K562 treated with DMSO at 1 percent for 12 hours (cell line): Measurements from ENCODE around the gene GPR137. TPM values are rescaled to one million over a fixed set of nuclear protein-coding genes. Genes with fewer than 3 reads are reported as not detected.

Experiments used
- total RNA-seq: library from RNA; unstranded; fragments of 300-600 nt; gene quantifications from 2 replicates; pipeline ENCODE4 v1.2.3, GENCODE V29; 2022; ENCODE audit not compliant: insufficient read depth

GPR137 gene, protein sequence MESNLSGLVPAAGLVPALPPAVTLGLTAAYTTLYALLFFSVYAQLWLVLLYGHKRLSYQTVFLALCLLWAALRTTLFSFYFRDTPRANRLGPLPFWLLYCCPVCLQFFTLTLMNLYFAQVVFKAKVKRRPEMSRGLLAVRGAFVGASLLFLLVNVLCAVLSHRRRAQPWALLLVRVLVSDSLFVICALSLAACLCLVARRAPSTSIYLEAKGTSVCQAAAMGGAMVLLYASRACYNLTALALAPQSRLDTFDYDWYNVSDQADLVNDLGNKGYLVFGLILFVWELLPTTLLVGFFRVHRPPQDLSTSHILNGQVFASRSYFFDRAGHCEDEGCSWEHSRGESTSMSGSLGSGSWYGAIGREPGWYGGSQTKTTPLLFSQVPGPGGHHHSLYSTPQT
- total RNA-seq, result 49.0 and 56.6 TPM in 2 replicates

GRCh38 chr11:64284962-64285884 is at the start of gene GPR137:
Gene GPR137 (plus strand): TSS chr11:64285848. CDS start chr11:64286525, 677 bp downstream.

GRCh38 chr11:64240435-64241240 is 45.0 kb upstream of the GPR137 start, which contains the start of gene FKBP2:
Gene FKBP2 (plus strand): TSS chr11:64241095. CDS start chr11:64242388, 1,293 bp downstream.

DNA sequence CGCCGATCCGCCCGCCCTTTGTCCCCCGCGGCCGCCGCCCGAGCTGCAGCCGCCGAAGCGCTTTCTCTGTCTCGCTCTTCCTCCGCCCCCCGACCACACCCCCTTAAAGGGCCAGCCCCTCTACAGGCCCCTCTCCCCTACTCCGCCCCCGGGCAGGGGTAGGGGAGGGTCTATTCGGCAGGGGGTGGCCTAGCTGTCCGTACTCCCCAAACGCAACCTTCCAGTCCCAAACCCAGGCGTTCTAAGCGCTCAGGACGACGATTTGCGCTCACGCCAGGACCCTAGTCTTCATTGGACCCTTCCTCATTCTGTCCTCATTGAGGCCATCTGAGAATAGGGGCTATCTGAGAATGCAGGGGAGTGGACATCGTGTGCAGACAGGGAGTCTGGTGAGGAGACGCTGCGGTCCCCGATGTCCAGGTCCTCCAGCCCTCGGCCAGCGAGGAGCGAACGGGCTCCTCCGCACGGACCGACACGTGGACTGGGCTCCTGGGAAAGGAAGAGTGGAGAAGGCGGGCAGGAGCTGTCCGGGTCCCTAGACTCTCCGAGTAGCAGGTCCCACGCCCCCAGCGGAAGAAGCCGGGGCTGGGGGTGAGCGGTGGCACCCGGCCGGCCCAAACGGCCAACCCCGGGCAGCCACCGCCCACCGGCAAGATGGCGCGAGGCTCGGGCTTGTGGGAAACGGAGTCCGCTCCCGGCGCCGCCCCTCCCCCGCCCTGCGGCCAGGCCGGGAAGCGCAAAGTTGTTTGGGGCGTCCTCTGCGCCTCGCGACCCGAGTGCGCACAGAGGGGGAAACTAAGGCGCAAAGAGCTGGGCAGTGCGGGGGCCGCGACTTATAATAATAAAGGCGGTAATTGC is 38.5 kb upstream of the GPR137 start, which contains the start of gene PPP1R14B:
TSS of gene PPP1R14B (minus strand) at position 73 of the 858 bp plus-strand sequence. CDS start 270 bp downstream, outside the sequence.

GRCh38 chr11:64251016-64251752 is 34.5 kb upstream of the GPR137 start, which contains the start of gene PLCB3:
Gene PLCB3 (plus strand): TSS chr11:64251530. CDS start chr11:64251650, 120 bp downstream.

GRCh38 chr11:64284048-64284961 is 1.3 kb upstream of the GPR137 start, which contains the start of gene BAD:
Gene BAD (minus strand): TSS chr11:64284665. CDS start chr11:64284368, 297 bp downstream.

DNA sequence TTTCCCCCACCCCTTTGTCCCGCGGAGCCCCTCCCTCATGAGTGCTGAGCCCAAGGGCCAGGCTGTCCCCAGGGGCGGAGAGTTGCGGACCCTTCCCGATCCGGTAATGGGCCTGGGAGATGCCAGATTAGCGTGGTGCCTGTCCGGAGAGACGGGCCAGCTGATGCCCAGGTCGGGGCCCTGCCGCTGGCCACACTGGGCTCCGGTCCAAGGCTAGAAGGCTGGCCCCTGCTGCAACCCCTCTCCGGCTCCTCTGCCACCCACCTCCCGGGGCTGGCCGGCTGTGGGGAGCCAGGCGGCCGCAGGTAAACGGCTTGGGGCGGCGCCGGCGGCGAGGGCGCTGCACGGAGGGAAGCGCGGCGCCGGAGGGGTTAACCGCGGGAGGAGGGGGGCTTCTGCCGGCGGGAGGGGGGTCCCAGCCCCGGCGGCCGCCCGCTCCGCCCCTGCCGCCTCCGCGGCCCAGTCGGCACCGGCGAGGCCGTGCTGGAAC is 5.7 kb downstream of the GPR137 start, which contains the start of gene KCNK4:
TSS of gene KCNK4 (plus strand) at position 41 of the 490 bp plus-strand sequence. CDS start 1,717 bp downstream, outside the sequence.

GRCh38 chr11:64299847-64300648 is 14.4 kb downstream of the GPR137 start, which contains the start of gene CATSPERZ:
Gene CATSPERZ (plus strand): TSS chr11:64300358. CDS start chr11:64300411, 53 bp downstream.

DNA sequence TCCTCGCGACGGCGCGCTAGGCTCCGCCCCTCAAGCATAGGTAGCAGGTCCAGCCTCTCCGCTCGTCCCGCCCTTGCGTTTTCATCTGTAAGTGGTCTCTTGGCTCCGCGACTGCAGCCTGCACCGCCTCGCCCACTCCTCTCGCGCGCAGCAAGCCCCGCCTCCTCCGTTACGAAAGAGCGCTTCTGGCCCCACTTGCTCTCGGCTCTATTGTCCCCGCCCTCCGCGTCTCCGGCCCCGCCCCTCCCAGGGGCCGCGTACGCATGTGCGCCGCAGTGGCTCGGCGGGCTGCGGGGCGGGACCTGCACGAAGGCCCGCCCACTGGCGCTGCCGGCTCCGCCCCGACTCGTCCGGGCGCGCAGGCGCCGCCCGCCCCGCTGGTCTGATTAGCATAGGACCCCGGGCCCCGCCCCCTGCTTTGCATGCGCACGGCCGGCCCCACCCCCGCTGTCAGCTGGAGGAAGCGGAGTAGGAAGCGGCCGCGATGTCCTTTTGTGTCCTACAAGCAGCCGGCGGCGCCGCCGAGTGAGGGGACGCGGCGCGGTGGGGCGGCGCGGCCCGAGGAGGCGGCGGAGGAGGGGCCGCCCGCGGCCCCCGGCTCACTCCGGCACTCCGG is 19.5 kb downstream of the GPR137 start, which contains the start of gene ESRRA:
TSS of gene ESRRA (plus strand) at position 450 of the 616 bp plus-strand sequence. CDS start 1,656 bp downstream, outside the sequence.

DNA sequence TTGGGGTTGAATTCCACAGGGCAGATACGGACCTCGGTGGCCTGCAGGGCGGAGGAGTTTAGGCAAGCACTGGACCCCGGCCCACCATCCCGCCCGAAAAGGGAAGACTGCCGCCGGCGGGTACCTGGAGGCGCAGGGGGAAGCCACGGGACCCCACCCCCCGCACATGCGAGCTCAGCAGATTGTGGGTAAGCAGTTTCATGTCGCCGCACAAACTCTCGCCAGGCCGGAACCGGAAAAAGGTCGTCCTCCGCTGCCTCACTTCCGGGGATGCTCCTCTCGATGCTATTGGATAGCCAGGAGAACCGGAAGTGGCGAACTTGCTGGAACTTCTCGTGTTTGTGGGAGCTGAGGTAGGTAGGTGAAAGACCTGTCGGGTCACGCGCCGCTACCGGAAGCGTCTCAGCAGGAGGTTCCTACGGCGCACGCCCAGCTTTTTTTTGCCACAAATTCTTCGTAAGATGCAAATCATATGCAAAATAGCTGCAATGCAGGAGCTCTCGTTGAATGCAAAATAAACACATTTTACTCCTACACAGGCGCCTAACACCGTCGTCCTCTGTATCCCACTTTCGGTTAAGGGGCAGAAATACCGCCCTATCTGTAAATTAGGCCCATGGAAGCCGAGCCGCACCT is 31.8 kb downstream of the GPR137 start, which contains the start of gene TRMT112:
TSS of gene TRMT112 (minus strand) at position 235 of the 636 bp plus-strand sequence. CDS start at position 202, 33 bp downstream.

DNA sequence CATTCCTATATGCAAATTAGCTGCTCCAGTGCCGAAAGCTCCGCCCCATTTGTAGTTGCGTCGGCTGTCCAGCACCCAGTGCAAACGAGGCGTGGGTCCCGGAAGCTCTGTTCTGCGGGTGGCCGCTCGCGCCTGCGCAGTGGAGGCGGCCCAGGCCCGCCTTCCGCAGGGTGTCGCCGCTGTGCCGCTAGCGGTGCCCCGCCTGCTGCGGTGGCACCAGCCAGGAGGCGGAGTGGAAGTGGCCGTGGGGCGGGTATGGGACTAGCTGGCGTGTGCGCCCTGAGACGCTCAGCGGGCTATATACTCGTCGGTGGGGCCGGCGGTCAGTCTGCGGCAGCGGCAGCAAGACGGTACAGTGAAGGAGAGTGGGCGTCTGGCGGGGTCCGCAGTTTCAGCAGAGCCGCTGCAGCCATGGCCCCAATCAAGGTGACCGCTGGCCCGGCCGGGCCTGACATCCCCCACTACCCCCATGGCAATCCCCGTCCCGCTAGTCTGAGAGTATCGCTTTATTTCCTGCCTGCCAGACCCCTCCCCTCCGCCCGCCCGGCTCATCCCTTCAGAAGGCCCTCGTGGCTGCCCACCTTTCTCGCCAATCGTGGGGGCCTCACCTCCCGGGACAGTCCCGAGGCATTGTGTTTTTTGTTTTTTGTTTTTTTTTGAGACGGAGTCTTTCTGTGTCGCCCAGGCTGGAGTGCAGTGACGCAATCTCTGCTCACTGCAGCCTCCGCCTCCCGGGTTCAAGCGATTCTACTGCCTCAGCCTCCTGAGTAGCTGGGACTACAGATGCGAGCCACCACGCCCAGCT is 32.5 kb downstream of the GPR137 start, which contains the start of gene PRDX5:
TSS of gene PRDX5 (plus strand) at position 161 of the 805 bp plus-strand sequence. CDS start at position 256, 95 bp downstream.

Other genes with a start within 250 kb of the GPR137 start
- 0.68 TPM in 1 of 2 replicates, not detected in the other for gene FLRT1, start 249.9 kb upstream of the GPR137 start, total RNA-seq
- 69.0 and 104 TPM in 2 replicates for gene MACROD1, start 119.7 kb upstream of the GPR137 start, total RNA-seq
- 202 and 282 TPM in 2 replicates for gene STIP1, start 99.7 kb upstream of the GPR137 start, total RNA-seq
- gene FERMT3, start 79.1 kb upstream of the GPR137 start, total RNA-seq, result 98.9 and 99.4 TPM in 2 replicates
- gene TRPT1, start 59.7 kb upstream of the GPR137 start, total RNA-seq, result 41.7 and 48.9 TPM in 2 replicates
- gene NUDT22, start 59.6 kb upstream of the GPR137 start, total RNA-seq, result 79.4 and 98.5 TPM in 2 replicates
- gene DNAJC4, start 55.3 kb upstream of the GPR137 start, total RNA-seq, result 71.7 and 73.1 TPM in 2 replicates
- 103 and 104 TPM in 2 replicates for gene VEGFB, start 51.3 kb upstream of the GPR137 start, total RNA-seq
- 113 and 130 TPM in 2 replicates for gene FKBP2, start 44.8 kb upstream of the GPR137 start, total RNA-seq
- 105 and 156 TPM in 2 replicates for gene PPP1R14B, start 38.9 kb upstream of the GPR137 start, total RNA-seq
- gene PLCB3, start 34.3 kb upstream of the GPR137 start, total RNA-seq, result 14.8 and 31.1 TPM in 2 replicates
- 83.9 and 138 TPM in 2 replicates for gene BAD, start 1.2 kb upstream of the GPR137 start, total RNA-seq
- gene KCNK4, start 5.5 kb downstream of the GPR137 start, total RNA-seq, result not detected in 2 replicates
- 1.8 and 2.0 TPM in 2 replicates for gene CATSPERZ, start 14.5 kb downstream of the GPR137 start, total RNA-seq
- gene ESRRA, start 19.7 kb downstream of the GPR137 start, total RNA-seq, result 72.4 and 81.7 TPM in 2 replicates
- 306 and 450 TPM in 2 replicates for gene TRMT112, start 31.7 kb downstream of the GPR137 start, total RNA-seq
- 404 and 652 TPM in 2 replicates for gene PRDX5, start 32.3 kb downstream of the GPR137 start, total RNA-seq
- gene CCDC88B, start 54.4 kb downstream of the GPR137 start, total RNA-seq, result 12.0 and 20.3 TPM in 2 replicates
- gene RPS6KA4, start 73.3 kb downstream of the GPR137 start, total RNA-seq, result 24.0 and 26.5 TPM in 2 replicates